Uterus (tissue), 2 donors: ENCODE data around the gene MRPL46.

Source experiments
- CTCF ChIP-seq, 4 experiments: fragments of 200-600 bp in 2 of 4; fragments of 450-650 bp in 2 of 4; sonication (generic) in 2 of 4; IDR thresholded peaks; one replicate each; pipeline ENCODE4 v1.5.1; 2016 to 2019; ENCODE audit warnings: antibody characterized with exemption in 4 of 4, mild to moderate bottlenecking in 2 of 4, moderate library complexity in 1 of 4
- POLR2A ChIP-seq, 2 donors: fragments of 450-650 bp; IDR thresholded peaks; one replicate each; pipeline ENCODE4 v1.6.1; 2016; ENCODE audit warnings: antibody characterized with exemption in 2 of 2, mild to moderate bottlenecking in 1 of 2, moderate library complexity in 1 of 2

DNA sequence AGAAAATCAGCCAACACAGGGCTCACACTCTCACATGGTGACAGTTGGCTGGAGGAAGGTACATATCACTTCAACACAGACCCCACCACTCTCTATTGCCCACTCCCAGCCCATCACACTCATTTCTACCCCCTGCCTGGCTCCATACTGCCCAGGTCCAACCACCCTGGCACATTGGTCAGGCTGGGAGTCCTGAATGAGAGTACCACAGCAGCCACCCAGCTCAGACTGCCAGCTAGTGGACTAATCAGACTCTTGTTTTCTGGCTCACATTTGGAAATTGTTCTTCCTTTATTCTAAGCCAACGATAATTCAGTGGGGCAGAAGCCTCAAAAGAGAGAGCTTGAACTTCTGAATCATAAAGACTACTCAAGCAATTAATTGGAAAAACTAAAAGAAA lies 20.0 kb downstream of the MRPL46 start:
- TF ChIP-seq POLR2A (IDR thresholded peaks at IDR 0.05) (no peak), CTCF (IDR thresholded peaks at IDR 0.05) (no peak)
